ENCODE results near the gene CLEC2A. TPM values are rescaled to one million over a fixed set of nuclear protein-coding genes. Genes with fewer than 3 reads are reported as not detected.
"Not testable (repeated sequence)": the region's sequence is repeated elsewhere in the genome, so short reads cannot be mapped to it uniquely, and the experiment has no call there.

The CLEC2A gene
- polyA plus RNA-seq, 6 donors from 2014 or later: not detected

- Mint-ChIP-seq H3K9me3 (peaks cover 4 to 35% (median 17%) of the 10 kb centered on the region in 7 donors), H3K27ac (no peak overlapping the region), H3K4me1 (no peaks in the 10 kb centered on the region), H3K36me3 (peaks cover 11 to 12% of the 10 kb centered on the region in 2 donors), H3K4me3 (no peak overlapping the region), H3K27me3 (peaks cover 0 to 25% (median 9%) of the 10 kb centered on the region in 3 donors)
- ATAC-seq (ENCODE audit: low read depth in 2 of 2): no peak
- no peak for DNase-seq
These were observed 33.0 kb downstream of the CLEC2A start for GRCh38 chr12:9899209-9899608.

- ATAC-seq (ENCODE audit: low read depth in 2 of 2) (no peak), DNase-seq (no peak)
- Mint-ChIP-seq H3K27me3 (peaks cover 0 to 25% (median 9%) of the 10 kb centered on the region in 3 donors), H3K9me3 (peaks cover under 1 to 20% (median 7%) of the 10 kb centered on the region in 7 donors), H3K27ac (no peak overlapping the region), H3K4me3 (no peak overlapping the region), H3K36me3 (peaks cover 2 to 4% of the 10 kb centered on the region in 2 donors), H3K4me1 (no peaks in the 10 kb centered on the region)
These were observed 34.6 kb downstream of the CLEC2A start for GRCh38 chr12:9897535-9897934.

GRCh38 chr12:9895215-9895971 is 36.8 kb downstream of the CLEC2A start:
- DNase-seq (no peak), ATAC-seq (ENCODE audit: low read depth in 2 of 2) (no peak)
- Mint-ChIP-seq H3K9me3 (no peaks in the 10 kb centered on the region), H3K27me3 (peaks cover 0 to 25% (median 9%) of the 10 kb centered on the region in 3 donors), H3K27ac (no peak overlapping the region), H3K4me1 (no peaks in the 10 kb centered on the region), H3K4me3 (no peak overlapping the region), H3K36me3 (no peaks in the 10 kb centered on the region)

GRCh38 chr12:9888665-9889273 is 43.4 kb downstream of the CLEC2A start:
- Mint-ChIP-seq H3K36me3 (peaks cover 0 to 4% of the 10 kb centered on the region in 2 donors), H3K27ac (no peak overlapping the region), H3K4me1 (peaks cover 0 to 4% (median 0%) of the 10 kb centered on the region in 3 donors), H3K4me3 (no peak overlapping the region), H3K9me3 (no peaks in the 10 kb centered on the region), H3K27me3 (no peaks in the 10 kb centered on the region)
- ATAC-seq (ENCODE audit: low read depth in 2 of 2) (no peak), DNase-seq (no peak)

- peaks cover 0 to 6% (median 0%) of the 10 kb centered on the region in 3 donors for H3K27me3 Mint-ChIP-seq
- peaks cover 0 to 8% (median 3%) of the 10 kb centered on the region in 3 donors for H3K4me1 Mint-ChIP-seq
- no peak for DNase-seq
These were observed 49.0 kb downstream of the CLEC2A start for GRCh38 chr12:9883175-9883574.

GRCh38 chr12:9881988-9882387 is 50.2 kb downstream of the CLEC2A start:
- Mint-ChIP-seq H3K4me3 (no peak overlapping the region), H3K36me3 (peaks cover 0 to 4% of the 10 kb centered on the region in 2 donors), H3K9me3 (no peaks in the 10 kb centered on the region), H3K4me1 (peaks cover 0 to 8% (median 3%) of the 10 kb centered on the region in 3 donors), H3K27ac (no peak overlapping the region), H3K27me3 (peaks cover 0 to 9% (median 0%) of the 10 kb centered on the region in 3 donors)
- DNase-seq (no peak), ATAC-seq (ENCODE audit: low read depth in 2 of 2) (no peak)

More at GRCh38 chr12:9883175-9883574, 49.0 kb downstream of the CLEC2A start:
- no peak overlapping the region for H3K27ac Mint-ChIP-seq
- no peak for ATAC-seq (ENCODE audit: low read depth in 2 of 2)
- H3K9me3 Mint-ChIP-seq: no peaks in the 10 kb centered on the region
- H3K4me3 Mint-ChIP-seq: no peak overlapping the region
- peaks cover 0 to 4% of the 10 kb centered on the region in 2 donors for H3K36me3 Mint-ChIP-seq

- Mint-ChIP-seq H3K9me3 (no peaks in the 10 kb centered on the region), H3K36me3 (no peaks in the 10 kb centered on the region), H3K27ac (no peak within 1 kb of the TSS)
These were observed 50.9 kb downstream of the CLEC2A start, which contains the start of gene KLRF2 for GRCh38 chr12:9881246-9881645. Gene KLRF2 (plus strand): TSS chr12:9881489. CDS start chr12:9881596, 107 bp downstream.

GRCh38 chr12:9880532-9881078 is 51.6 kb downstream of the CLEC2A start:
- H3K36me3 Mint-ChIP-seq: peaks cover 0 to 1% of the 10 kb centered on the region in 2 donors
- peaks cover 0 to 1% (median 0%) of the 10 kb centered on the region in 7 donors for H3K9me3 Mint-ChIP-seq
- peaks cover 0 to 9% (median 0%) of the 10 kb centered on the region in 3 donors for H3K27me3 Mint-ChIP-seq
- H3K4me1 Mint-ChIP-seq: peaks cover 0 to 8% (median 3%) of the 10 kb centered on the region in 3 donors
- H3K27ac Mint-ChIP-seq: no peak overlapping the region
- ATAC-seq (ENCODE audit: low read depth in 2 of 2) (no peak), DNase-seq (no peak)
- no peak overlapping the region for H3K4me3 Mint-ChIP-seq

More at GRCh38 chr12:9881246-9881645, 50.9 kb downstream of the CLEC2A start, which contains the start of gene KLRF2:
- DNase-seq: no peak
- no peak for ATAC-seq (ENCODE audit: low read depth in 2 of 2)
- Mint-ChIP-seq H3K4me1 (peaks cover 0 to 8% (median 3%) of the 10 kb centered on the region in 3 donors), H3K4me3 (peak within 1 kb of the TSS in 1 of 8 donors; percentile 30), H3K27me3 (peaks cover 0 to 9% (median 0%) of the 10 kb centered on the region in 3 donors)

DNA sequence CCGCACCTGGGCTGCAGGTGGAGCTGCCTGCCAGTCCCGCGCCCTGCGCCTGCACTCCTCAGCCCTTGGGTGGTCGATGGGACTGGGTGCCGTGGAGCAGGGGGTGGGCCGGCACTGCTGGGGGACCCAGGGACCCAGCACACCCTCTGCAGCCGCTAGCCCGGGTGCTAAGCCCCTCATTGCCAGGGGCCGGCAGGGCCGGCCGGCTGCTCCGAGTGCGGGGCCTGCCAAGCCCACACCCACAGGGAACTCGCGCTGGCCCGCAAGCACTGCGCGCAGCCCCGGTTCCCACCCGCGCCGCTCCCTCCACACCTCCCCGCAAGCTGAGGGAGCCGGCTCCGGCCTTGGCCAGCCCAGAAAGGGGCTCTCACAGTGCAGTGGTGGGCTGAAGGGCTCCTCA is 56.0 kb downstream of the CLEC2A start:
- not testable (repeated sequence) for ATAC-seq (ENCODE audit: low read depth in 2 of 2)

DNA sequence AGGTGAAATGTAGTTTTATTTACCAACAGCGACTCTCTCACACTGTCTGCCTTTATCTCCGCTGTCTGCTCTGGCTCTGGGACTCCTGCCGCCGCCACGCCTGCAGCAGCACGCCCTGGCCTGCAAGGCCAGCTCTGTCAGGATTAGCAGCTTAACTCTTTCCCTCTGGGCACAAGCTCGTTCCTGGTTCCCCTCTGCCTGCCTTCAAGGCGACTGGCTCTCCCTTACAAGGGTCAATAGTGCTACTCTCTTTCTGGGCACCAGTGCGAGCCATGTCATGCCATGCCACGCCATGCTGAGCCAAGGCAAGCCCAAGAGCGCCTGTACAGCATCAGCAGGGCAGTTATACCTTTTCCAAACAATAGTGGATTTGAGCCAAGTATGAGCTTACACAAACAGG is 59.4 kb downstream of the CLEC2A start:
- Mint-ChIP-seq H3K4me3 (peak overlapping the region in 2 of 8 donors; percentile 20 to 55), H3K4me1 (peaks cover 20 to 25% (median 22%) of the 10 kb centered on the region in 3 donors), H3K27ac (peak overlapping the region in 3 of 6 donors; percentile 24 to 70 (median 31)), H3K36me3 (peaks cover 0 to 7% of the 10 kb centered on the region in 2 donors), H3K9me3 (peaks cover 0 to 2% (median 0%) of the 10 kb centered on the region in 7 donors), H3K27me3 (no peaks in the 10 kb centered on the region)
- DNase-seq: no peak
- ATAC-seq (ENCODE audit: low read depth in 2 of 2): no peak

More for the DNA sequence above, 56.0 kb downstream of the CLEC2A start:
- H3K4me1 Mint-ChIP-seq: peaks cover 15 to 19% (median 15%) of the 10 kb centered on the region in 3 donors
- not testable (repeated sequence) for DNase-seq, H3K27me3 Mint-ChIP-seq, H3K27ac Mint-ChIP-seq, H3K36me3 Mint-ChIP-seq, H3K4me3 Mint-ChIP-seq, H3K9me3 Mint-ChIP-seq

GRCh38 chr12:9872162-9872561 is 60.0 kb downstream of the CLEC2A start:
- Mint-ChIP-seq H3K4me3 (peak overlapping the region in 3 of 8 donors; percentile 14 to 61 (median 16)), H3K27me3 (no peaks in the 10 kb centered on the region), H3K36me3 (peaks cover 0 to 7% of the 10 kb centered on the region in 2 donors), H3K27ac (peak overlapping the region in 3 of 6 donors; percentile 69 to 75 (median 75)), H3K4me1 (peaks cover 20 to 25% (median 22%) of the 10 kb centered on the region in 3 donors), H3K9me3 (peaks cover 0 to 2% (median 0%) of the 10 kb centered on the region in 7 donors)
- ATAC-seq (ENCODE audit: low read depth in 2 of 2) (peak; percentile 15 to 28), DNase-seq (no peak)

- Mint-ChIP-seq H3K4me3 (peak overlapping the region; percentile 92 to 97 (median 94)), H3K27me3 (no peaks in the 10 kb centered on the region), H3K4me1 (peaks cover 27 to 41% (median 30%) of the 10 kb centered on the region in 3 donors), H3K27ac (peak overlapping the region; percentile 96 to 99 (median 98)), H3K9me3 (peaks cover 0 to 2% (median 0%) of the 10 kb centered on the region in 7 donors), H3K36me3 (peaks cover 0 to 3% of the 10 kb centered on the region in 2 donors)
- ATAC-seq (ENCODE audit: low read depth in 2 of 2) (no peak), DNase-seq (no peak)
These were observed 61.8 kb downstream of the CLEC2A start for GRCh38 chr12:9870286-9870866.

All from naive B cell (primary cell).